HepG2 (cell line): ENCODE measurements around the gene UQCC2. TPM values are rescaled to one million over a fixed set of nuclear protein-coding genes. Genes with fewer than 3 reads are reported as not detected.

Experiments used
- ATAC-seq: fragments of 200-7000 bp; cut with Tn5 transposase; 3 replicates; pipeline ENCODE4 v1.9.1; 2020; ENCODE audit warnings: mild to moderate bottlenecking, moderate library complexity
- BruUV-seq: library from RNA; stranded (reverse); fragments of 400-500 nt; replicated peaks from 2 replicates; lab custom pipeline; 2021; lab: Mats Ljungman, UMichigan
- CTCF ChIA-PET: fragments of 300-600 bp; formaldehyde crosslinking; extraction: SDS; loops from one replicate; lab custom pipeline; 2021; ENCODE audit warnings: low total read pairs, inconsistent platforms, low intra/inter-chr PET ratio; lab: Yijun Ruan, JAX
- POLR2A ChIA-PET: fragments of 350-600 bp; sonication (Branson Sonifier 250); formaldehyde crosslinking; loops from one replicate; lab custom pipeline; 2020; ENCODE audit warnings: antibody characterized with exemption, inconsistent platforms; lab: Yijun Ruan, JAX
- DNase-seq: peaks from one replicate; pipeline ENCODE4 v3.0.0-alpha.2; 2015; ENCODE audit warnings: low spot score
- FAIRE-seq: peaks from 3 replicates; lab custom pipeline; 2011; peaks lifted over from hg19 to GRCh38; lab: Jason Lieb, UNC
- H2AFZ ChIP-seq: one replicate; pipeline ENCODE4 v1.6.1; 2011; ENCODE audit warnings: low read length, inconsistent platforms
- H3K27ac ChIP-seq: fragments of 300-600 bp; 3 replicates; pipeline ENCODE4 v1.8.0; 2011; ENCODE audit warnings: mixed run types, mild to moderate bottlenecking, mixed read lengths, low read length, inconsistent platforms; ENCODE audit not compliant: insufficient read depth; ENCODE audit errors: extremely low read length
- H3K27me3 ChIP-seq, 2 experiments: fragments of 200-600 bp in 1 of 2; 2 replicates in 1 of 2; 3 replicates in 1 of 2; pipeline versions ENCODE4 v1.6.0 to v1.8.0; 2011; ENCODE audit warnings: low read length in 2 of 2, mild to moderate bottlenecking in 2 of 2, moderate library complexity in 2 of 2, inconsistent platforms in 1 of 2; ENCODE audit not compliant: insufficient read depth in 2 of 2, control insufficient read depth in 1 of 2
- H3K36me3 ChIP-seq, 2 experiments: fragments of 200-600 bp in 1 of 2; replicated peaks in 1 of 2; 2 replicates in 1 of 2; 3 replicates in 1 of 2; pipeline versions ENCODE4 v1.5.1 to v1.8.0; 2011; ENCODE audit warnings: low read length in 2 of 2, inconsistent platforms in 1 of 2; ENCODE audit not compliant: insufficient read depth in 2 of 2, control insufficient read depth in 1 of 2
- H3K4me1 ChIP-seq: 2 replicates; pipeline ENCODE4 v1.5.1; 2012; ENCODE audit warnings: low read length, inconsistent platforms; ENCODE audit not compliant: insufficient read depth
- H3K4me2 ChIP-seq: 2 replicates; pipeline ENCODE4 v1.6.0; 2011; ENCODE audit warnings: low read depth, low read length, inconsistent platforms
- H3K4me3 ChIP-seq, 3 experiments: fragments of 200-600 bp in 1 of 3; sonication (generic), shearing (Covaris generic) in 1 of 3; replicated peaks in 1 of 3; 2 replicates each; pipeline ENCODE4 v1.5.1; 2011 to 2016; ENCODE audit warnings: low read length in 3 of 3, inconsistent platforms in 2 of 3, low read depth in 2 of 3, mild to moderate bottlenecking in 2 of 3, control low read depth in 1 of 3, mixed read lengths in 1 of 3; ENCODE audit not compliant: insufficient read depth in 1 of 3
- H3K79me2 ChIP-seq: one replicate; pipeline ENCODE4 v1.6.1; 2011; ENCODE audit warnings: low read length, inconsistent platforms; ENCODE audit not compliant: insufficient read depth
- H3K9ac ChIP-seq: 2 replicates; pipeline ENCODE4 v1.6.0; 2011; ENCODE audit warnings: mild to moderate bottlenecking, low read depth, low read length, inconsistent platforms; ENCODE audit not compliant: insufficient read depth
- H3K9me3 ChIP-seq: 2 replicates; pipeline ENCODE4 v1.5.1; 2012; ENCODE audit warnings: mild to moderate bottlenecking, low read length
- H4K20me1 ChIP-seq: 2 replicates; pipeline ENCODE4 v1.6.0; 2011; ENCODE audit warnings: inconsistent platforms, mild to moderate bottlenecking, low read length, moderate library complexity; ENCODE audit not compliant: insufficient read depth
- CC2D1A ChIP-seq: sonication (generic); formaldehyde crosslinking; IDR thresholded peaks from 2 replicates; pipeline ENCODE4 v1.8.1; 2023; ENCODE audit warnings: mild to moderate bottlenecking, missing genetic modification reagents
- NAIF1 ChIP-seq: sonication (generic); formaldehyde crosslinking; IDR thresholded peaks from 2 replicates; pipeline ENCODE4 v1.5.0; 2020; ENCODE audit warnings: mild to moderate bottlenecking, missing genetic modification reagents, borderline replicate concordance
- POGZ ChIP-seq: sonication (generic); formaldehyde crosslinking; IDR thresholded peaks from 2 replicates; pipeline ENCODE4 v1.4.0; 2020; ENCODE audit warnings: mild to moderate bottlenecking, missing genetic modification reagents
- WIZ ChIP-seq: sonication (generic); formaldehyde crosslinking; IDR thresholded peaks from 2 replicates; pipeline ENCODE4 v1.5.1; 2020; ENCODE audit warnings: mild to moderate bottlenecking, missing genetic modification reagents
- ZBTB46 ChIP-seq: sonication (generic); formaldehyde crosslinking; IDR thresholded peaks from 2 replicates; pipeline ENCODE4 v1.4.0; 2020; ENCODE audit warnings: mild to moderate bottlenecking, missing genetic modification reagents, borderline replicate concordance
- ZFP90 ChIP-seq: sonication (generic); formaldehyde crosslinking; IDR thresholded peaks from 2 replicates; pipeline ENCODE4 v1.8.0; 2022; ENCODE audit warnings: missing genetic modification reagents, mild to moderate bottlenecking, inconsistent platforms, borderline replicate concordance
- ZNF501 ChIP-seq: sonication (generic); formaldehyde crosslinking; IDR thresholded peaks from 2 replicates; pipeline ENCODE4 v1.5.1; 2020; ENCODE audit warnings: mild to moderate bottlenecking, moderate library complexity, missing genetic modification reagents
- ZSCAN21 ChIP-seq: sonication (generic); formaldehyde crosslinking; IDR thresholded peaks from 2 replicates; pipeline ENCODE4 v1.8.0; 2022; ENCODE audit warnings: mild to moderate bottlenecking, missing genetic modification reagents, moderate library complexity, borderline replicate concordance
- WGBS: methylation state at CpG from one replicate; pipeline ENCODE4 v1.1.6; 2017; ENCODE audit warnings: low lambda C conversion rate; 5-methylcytosine and 5-hydroxymethylcytosine counted together
- in situ Hi-C: cut with HindIII; loops from 2 replicates; pipeline ENCODE4 v1.10.0; 2017; ENCODE audit warnings: low pct_unique_long_range_greater_than_20kb; ENCODE audit not compliant: extremely low pct_ligation_motif_present
- intact Hi-C: fragments of 100-400 bp; cut with micrococcal nuclease; formaldehyde crosslinking; loops from one replicate; pipeline ENCODE4 v1.10.0; 2022; ENCODE audit not compliant: unreplicated experiment
- polyA plus RNA-seq, 8 experiments: library from polyadenylated mRNA; depleted of rRNA in 3 of 8; stranded (reverse) in 7 of 8; unstranded in 1 of 8; fragments of >200 nt; fragmentation: Illumina TruSeq in 4 of 8; extraction: Trizol in 4 of 8; gene quantifications; 2 replicates each; pipeline versions ENCODE4 v1.2.1 to v1.2.3, GENCODE V29; 2011 to 2016; ENCODE audit warnings: low read depth in 4 of 8, missing spikeins in 1 of 8, mixed read lengths in 1 of 8; ENCODE audit not compliant: insufficient read depth in 1 of 8
- total RNA-seq, 5 experiments: library from RNA; depleted of rRNA; stranded (reverse); fragments of >200 nt; fragmentation: Illumina TruSeq; extraction: Trizol; gene quantifications; 2 replicates each; pipeline ENCODE4 v1.2.3, GENCODE V29; 2016; ENCODE audit warnings: low read depth in 1 of 5
- TF ChIP-seq, protein P1 (sequence below): sonication (generic); formaldehyde crosslinking; conservative IDR thresholded peaks from 2 replicates; pipeline ENCODE4 v1.4.0; 2020; ENCODE audit warnings: missing genetic modification reagents
- TF ChIP-seq, protein P2 (sequence below): sonication (generic); formaldehyde crosslinking; IDR thresholded peaks from 2 replicates; pipeline ENCODE4 v1.5.0; 2020; ENCODE audit warnings: mild to moderate bottlenecking, missing genetic modification reagents

UQCC2 gene
- total and polyA plus RNA-seq, 2 of the 13 experiments (the other 11 are each of a cell fraction or from before 2014, with no cell fraction given): 82.4 to 238 TPM

- TF ChIP-seq ZFP90 (no peak), CC2D1A (CRISPR knock-in tag) (no peak)
Observed at GRCh38 chr6:33700391-33701050, 11.0 kb downstream of the UQCC2 start (continued).

GRCh38 chr6:33699739-33700138 is 11.8 kb downstream of the UQCC2 start:
- intact Hi-C loops: loop anchor here (10.0 kb wide), 1 partner anchor 65 kb away; no protein-coding TSS in a partner anchor
- H3K4me3 ChIP-seq: no peak overlapping the region
- no peak overlapping the region for H3K27ac ChIP-seq
- 0 out of 2 replicates have a peak, but pooled peaks cover 3% of the 10 kb centered on the region for H3K4me1 ChIP-seq
- no TSS peak for BruUV-seq
- FAIRE-seq: no peak
- peaks cover 31 to 67% of the 10 kb centered on the region in 2 experiments for H3K36me3 ChIP-seq
- H3K4me2 ChIP-seq: no peak overlapping the region
- POLR2A ChIA-PET: interaction anchor here (2.1 to 3.9 kb wide), 2 partner anchors 11 to 110 kb away, joined by 8 to 22 read pairs; partner anchors contain the start of gene UQCC2
- H3K9me3 ChIP-seq: no peaks in the 10 kb centered on the region
- TF ChIP-seq, protein P1, sequence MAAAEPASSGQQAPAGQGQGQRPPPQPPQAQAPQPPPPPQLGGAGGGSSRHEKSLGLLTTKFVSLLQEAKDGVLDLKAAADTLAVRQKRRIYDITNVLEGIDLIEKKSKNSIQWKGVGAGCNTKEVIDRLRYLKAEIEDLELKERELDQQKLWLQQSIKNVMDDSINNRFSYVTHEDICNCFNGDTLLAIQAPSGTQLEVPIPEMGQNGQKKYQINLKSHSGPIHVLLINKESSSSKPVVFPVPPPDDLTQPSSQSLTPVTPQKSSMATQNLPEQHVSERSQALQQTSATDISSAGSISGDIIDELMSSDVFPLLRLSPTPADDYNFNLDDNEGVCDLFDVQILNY (CRISPR knock-in tag): no peak
- no peak for TF ChIP-seq ZBTB46 (CRISPR knock-in tag)
- TF ChIP-seq, protein P2, sequence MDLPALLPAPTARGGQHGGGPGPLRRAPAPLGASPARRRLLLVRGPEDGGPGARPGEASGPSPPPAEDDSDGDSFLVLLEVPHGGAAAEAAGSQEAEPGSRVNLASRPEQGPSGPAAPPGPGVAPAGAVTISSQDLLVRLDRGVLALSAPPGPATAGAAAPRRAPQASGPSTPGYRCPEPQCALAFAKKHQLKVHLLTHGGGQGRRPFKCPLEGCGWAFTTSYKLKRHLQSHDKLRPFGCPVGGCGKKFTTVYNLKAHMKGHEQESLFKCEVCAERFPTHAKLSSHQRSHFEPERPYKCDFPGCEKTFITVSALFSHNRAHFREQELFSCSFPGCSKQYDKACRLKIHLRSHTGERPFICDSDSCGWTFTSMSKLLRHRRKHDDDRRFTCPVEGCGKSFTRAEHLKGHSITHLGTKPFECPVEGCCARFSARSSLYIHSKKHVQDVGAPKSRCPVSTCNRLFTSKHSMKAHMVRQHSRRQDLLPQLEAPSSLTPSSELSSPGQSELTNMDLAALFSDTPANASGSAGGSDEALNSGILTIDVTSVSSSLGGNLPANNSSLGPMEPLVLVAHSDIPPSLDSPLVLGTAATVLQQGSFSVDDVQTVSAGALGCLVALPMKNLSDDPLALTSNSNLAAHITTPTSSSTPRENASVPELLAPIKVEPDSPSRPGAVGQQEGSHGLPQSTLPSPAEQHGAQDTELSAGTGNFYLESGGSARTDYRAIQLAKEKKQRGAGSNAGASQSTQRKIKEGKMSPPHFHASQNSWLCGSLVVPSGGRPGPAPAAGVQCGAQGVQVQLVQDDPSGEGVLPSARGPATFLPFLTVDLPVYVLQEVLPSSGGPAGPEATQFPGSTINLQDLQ: no peak
- no peak for TF ChIP-seq ZNF501
- no peak for TF ChIP-seq POGZ (CRISPR knock-in tag)
- no peak for TF ChIP-seq WIZ
- TF ChIP-seq NAIF1: no peak
- no peak for TF ChIP-seq ZSCAN21
- H4K20me1 ChIP-seq: no peaks in the 10 kb centered on the region; the same call in 1 of the 2 replicates
- no peaks in the 10 kb centered on the region for H3K27me3 ChIP-seq
- no peaks in the 10 kb centered on the region for H3K79me2 ChIP-seq
- no peak overlapping the region for H3K9ac ChIP-seq
- no peak overlapping the region for H2AFZ ChIP-seq
- no peak for ATAC-seq
- no peak for DNase-seq
- CTCF ChIA-PET: interaction anchor here (2.1 to 4.7 kb wide), 3 partner anchors 110 to 116 kb away, joined by 6 to 19 read pairs (median 16); no protein-coding TSS in a partner anchor
- in situ Hi-C loops: loop anchor here (5.0 kb wide), 1 partner anchor 112 kb away; no protein-coding TSS in a partner anchor
- 98% methylated on average over 5 of the region's 5 CpGs for WGBS
